ENCODE data around the gene MYO3B. TPM values are rescaled to one million over a fixed set of nuclear protein-coding genes. Genes with fewer than 3 reads are reported as not detected.

The MYO3B gene
- total RNA-seq, 2 donors from 2014 or later, result 0.26 to 0.79 TPM

- H3K4me3 Mint-ChIP-seq, result peak overlapping the region; percentile 49
- peaks cover 27% of the 10 kb centered on the region for H3K27me3 Mint-ChIP-seq
- H3K36me3 Mint-ChIP-seq (ENCODE audit: low read depth), result no peaks in the 10 kb centered on the region
- peak overlapping the region; percentile 48 for H3K27ac Mint-ChIP-seq
- H3K9me3 Mint-ChIP-seq, result no peaks in the 10 kb centered on the region
- ATAC-seq (replicated peaks), result peak; percentile 80
- H3K4me1 Mint-ChIP-seq, result peaks cover 14% of the 10 kb centered on the region
These were observed 184.4 kb downstream of the MYO3B start for GRCh38 chr2:170362313-170362870.

- H3K4me1 Mint-ChIP-seq, result peaks cover 15% of the 10 kb centered on the region
- peak; percentile 78 for ATAC-seq (replicated peaks)
- peak overlapping the region; percentile 49 for H3K4me3 Mint-ChIP-seq
- H3K27ac Mint-ChIP-seq, result peak overlapping the region; percentile 48
- H3K36me3 Mint-ChIP-seq (ENCODE audit: low read depth), result no peaks in the 10 kb centered on the region
- H3K27me3 Mint-ChIP-seq, result peaks cover 27% of the 10 kb centered on the region
- no peaks in the 10 kb centered on the region for H3K9me3 Mint-ChIP-seq
These were observed 185.1 kb downstream of the MYO3B start for GRCh38 chr2:170362871-170363631.

- Mint-ChIP-seq H3K36me3 (ENCODE audit: low read depth) (no peaks in the 10 kb centered on the region), H3K4me3 (no peak overlapping the region), H3K27ac (no peak overlapping the region), H3K9me3 (no peaks in the 10 kb centered on the region), H3K27me3 (peaks cover 34% of the 10 kb centered on the region), H3K4me1 (peaks cover 19% of the 10 kb centered on the region)
- no peak for ATAC-seq (replicated peaks)
These were observed 187.1 kb downstream of the MYO3B start for GRCh38 chr2:170365003-170365402.

- no peak for ATAC-seq (replicated peaks)
- Mint-ChIP-seq H3K4me3 (no peak overlapping the region), H3K4me1 (peaks cover 19% of the 10 kb centered on the region), H3K36me3 (ENCODE audit: low read depth) (no peaks in the 10 kb centered on the region), H3K27me3 (peaks cover 37% of the 10 kb centered on the region), H3K27ac (no peak overlapping the region), H3K9me3 (no peaks in the 10 kb centered on the region)
These were observed 187.7 kb downstream of the MYO3B start for GRCh38 chr2:170365686-170366085.

GRCh38 chr2:170368370-170368769, 190.4 kb downstream of the MYO3B start:
- Mint-ChIP-seq H3K27ac (peak overlapping the region; percentile 2), H3K36me3 (ENCODE audit: low read depth) (no peaks in the 10 kb centered on the region), H3K4me1 (peaks cover 6% of the 10 kb centered on the region), H3K27me3 (peaks cover 55% of the 10 kb centered on the region), H3K4me3 (peak overlapping the region; percentile 39), H3K9me3 (no peaks in the 10 kb centered on the region)
- peak; percentile 81 for ATAC-seq (replicated peaks)

GRCh38 chr2:170369228-170369627, 191.3 kb downstream of the MYO3B start:
- Mint-ChIP-seq H3K27ac (no peak overlapping the region), H3K9me3 (no peaks in the 10 kb centered on the region), H3K4me3 (no peak overlapping the region), H3K27me3 (peaks cover 61% of the 10 kb centered on the region), H3K36me3 (ENCODE audit: low read depth) (no peaks in the 10 kb centered on the region), H3K4me1 (peaks cover 6% of the 10 kb centered on the region)
- ATAC-seq (replicated peaks), result no peak

GRCh38 chr2:170369894-170370293, 191.9 kb downstream of the MYO3B start:
- no peak for ATAC-seq (replicated peaks)
- H3K27me3 Mint-ChIP-seq, result peaks cover 60% of the 10 kb centered on the region
- peaks cover 6% of the 10 kb centered on the region for H3K4me1 Mint-ChIP-seq
- H3K27ac Mint-ChIP-seq, result no peak overlapping the region
- H3K36me3 Mint-ChIP-seq (ENCODE audit: low read depth), result no peaks in the 10 kb centered on the region
- no peak overlapping the region for H3K4me3 Mint-ChIP-seq
- no peaks in the 10 kb centered on the region for H3K9me3 Mint-ChIP-seq

GRCh38 chr2:170371231-170371998, 193.5 kb downstream of the MYO3B start:
- H3K27ac Mint-ChIP-seq, result no peak overlapping the region
- H3K9me3 Mint-ChIP-seq, result no peaks in the 10 kb centered on the region
- no peak overlapping the region for H3K4me3 Mint-ChIP-seq
- peaks cover 51% of the 10 kb centered on the region for H3K27me3 Mint-ChIP-seq
- H3K36me3 Mint-ChIP-seq (ENCODE audit: low read depth), result no peaks in the 10 kb centered on the region
- no peak for ATAC-seq (replicated peaks)
- H3K4me1 Mint-ChIP-seq, result peaks cover 6% of the 10 kb centered on the region

- Mint-ChIP-seq H3K36me3 (ENCODE audit: low read depth) (no peaks in the 10 kb centered on the region), H3K4me1 (no peaks in the 10 kb centered on the region)
- no peak for ATAC-seq (replicated peaks)
These were observed 197.2 kb downstream of the MYO3B start for GRCh38 chr2:170375192-170375591.

GRCh38 chr2:170377500-170378207, 199.7 kb downstream of the MYO3B start:
- Mint-ChIP-seq H3K4me3 (no peak overlapping the region), H3K27me3 (peaks cover 38% of the 10 kb centered on the region), H3K36me3 (ENCODE audit: low read depth) (no peaks in the 10 kb centered on the region), H3K27ac (no peak overlapping the region), H3K9me3 (no peaks in the 10 kb centered on the region), H3K4me1 (no peaks in the 10 kb centered on the region)
- ATAC-seq (replicated peaks), result no peak

More at GRCh38 chr2:170375192-170375591, 197.2 kb downstream of the MYO3B start:
- H3K9me3 Mint-ChIP-seq, result no peaks in the 10 kb centered on the region
- no peak overlapping the region for H3K4me3 Mint-ChIP-seq
- H3K27ac Mint-ChIP-seq, result no peak overlapping the region
- H3K27me3 Mint-ChIP-seq, result peaks cover 47% of the 10 kb centered on the region

GRCh38 chr2:170380267-170380666, 202.3 kb downstream of the MYO3B start:
- H3K27me3 Mint-ChIP-seq, result peaks cover 29% of the 10 kb centered on the region
- H3K36me3 Mint-ChIP-seq (ENCODE audit: low read depth), result no peaks in the 10 kb centered on the region
- H3K4me1 Mint-ChIP-seq, result no peaks in the 10 kb centered on the region

GRCh38 chr2:170381678-170382077, 203.7 kb downstream of the MYO3B start:
- no peak for ATAC-seq (replicated peaks)
- Mint-ChIP-seq H3K27ac (no peak overlapping the region), H3K36me3 (ENCODE audit: low read depth) (no peaks in the 10 kb centered on the region), H3K27me3 (peaks cover 29% of the 10 kb centered on the region), H3K4me1 (no peaks in the 10 kb centered on the region), H3K4me3 (no peak overlapping the region), H3K9me3 (no peaks in the 10 kb centered on the region)

More at GRCh38 chr2:170380267-170380666, 202.3 kb downstream of the MYO3B start:
- Mint-ChIP-seq H3K9me3 (no peaks in the 10 kb centered on the region), H3K27ac (no peak overlapping the region), H3K4me3 (no peak overlapping the region)
- ATAC-seq (replicated peaks), result no peak

GRCh38 chr2:170386554-170386953, 208.6 kb downstream of the MYO3B start:
- Mint-ChIP-seq H3K27ac (no peak overlapping the region), H3K27me3 (peaks cover 32% of the 10 kb centered on the region), H3K36me3 (ENCODE audit: low read depth) (no peaks in the 10 kb centered on the region), H3K4me1 (no peaks in the 10 kb centered on the region), H3K4me3 (no peak overlapping the region), H3K9me3 (no peaks in the 10 kb centered on the region)
- ATAC-seq (replicated peaks), result no peak

- H3K4me1 Mint-ChIP-seq, result no peaks in the 10 kb centered on the region
- ATAC-seq (replicated peaks), result no peak
- peaks cover 40% of the 10 kb centered on the region for H3K27me3 Mint-ChIP-seq
- H3K36me3 Mint-ChIP-seq (ENCODE audit: low read depth), result no peaks in the 10 kb centered on the region
- no peak overlapping the region for H3K27ac Mint-ChIP-seq
- H3K9me3 Mint-ChIP-seq, result no peaks in the 10 kb centered on the region
- H3K4me3 Mint-ChIP-seq, result no peak overlapping the region
These were observed 213.1 kb downstream of the MYO3B start for GRCh38 chr2:170391018-170391417.
